Stomach (tissue), 9 donors: ENCODE data around the gene MASP2. TPM values are rescaled to one million over a fixed set of nuclear protein-coding genes. Genes with fewer than 3 reads are reported as not detected.
"Not testable (repeated sequence)": the region's sequence is repeated elsewhere in the genome, so short reads cannot be mapped to it uniquely, and the experiment has no call there.

Experiments used
- DNase-seq, 2 donors: peaks; one replicate each; pipeline versions ENCODE4 v3.0.0 to v3.0.0-alpha.2; 2013 to 2019
- H3K27ac ChIP-seq, 5 donors: fragments of 200-600 bp in 4 of 5; sonication (generic) in 4 of 5; one replicate each; pipeline ENCODE4 v1.5.1; 2013 to 2019; ENCODE audit warnings: mild to moderate bottlenecking in 1 of 5, moderate library complexity in 1 of 5
- H3K27me3 ChIP-seq, 3 donors: fragments of 200-600 bp; sonication (generic); one replicate each; pipeline ENCODE4 v1.5.1; 2017 to 2019; ENCODE audit warnings: mixed run types in 1 of 3
- H3K36me3 ChIP-seq, 4 donors: fragments of 200-600 bp; sonication (generic); 1 replicate in 3 of 4; 2 replicates in 1 of 4; pipeline ENCODE4 v1.5.1; 2016 to 2019
- H3K4me1 ChIP-seq, 4 donors: fragments of 200-600 bp; sonication (generic); one replicate each; pipeline ENCODE4 v1.5.1; 2016 to 2019
- H3K4me3 ChIP-seq, 4 donors: fragments of 200-600 bp; sonication (generic) in 3 of 4; one replicate each; pipeline ENCODE4 v1.5.1; 2016 to 2019; ENCODE audit warnings: mild to moderate bottlenecking in 1 of 4
- H3K9me3 ChIP-seq, 4 donors: fragments of 200-600 bp; sonication (generic); one replicate each; pipeline ENCODE4 v1.5.1; 2016 to 2019
- EP300 ChIP-seq: sonication (generic); formaldehyde crosslinking; IDR thresholded peaks from one replicate; pipeline ENCODE4 v1.6.1; 2017; ENCODE audit warnings: antibody characterized with exemption
- POLR2A ChIP-seq, 4 donors: fragments of 450-650 bp; IDR thresholded peaks; one replicate each; pipeline ENCODE4 v1.6.1; 2016; ENCODE audit warnings: antibody characterized with exemption in 4 of 4, control low read depth in 2 of 4, mild to moderate bottlenecking in 1 of 4, moderate library complexity in 1 of 4
- POLR2AphosphoS5 ChIP-seq, 3 donors: sonication (generic); formaldehyde crosslinking; IDR thresholded peaks; one replicate each; pipeline ENCODE4 v1.6.1; 2016; ENCODE audit warnings: antibody characterized with exemption in 3 of 3
- WGBS, 5 donors: extraction: QIAGEN DNeasy Blood & Tissue Kit in 3 of 5; methylation state at CpG; one replicate each; pipeline versions ENCODE4 v1.1.5 to v1.1.7; 2013 to 2018; 5-methylcytosine and 5-hydroxymethylcytosine counted together
- intact Hi-C: fragments of 100-400 bp; cut with DNase I; formaldehyde crosslinking; loops from one replicate; pipeline ENCODE4 v1.15.1; 2023; ENCODE audit warnings: low total_unique reads
- polyA plus RNA-seq, 3 donors: library from polyadenylated mRNA; stranded (reverse); fragments of 200-250 nt; gene quantifications; one replicate each; pipeline ENCODE4 v1.2.3, GENCODE V29; 2013
- total RNA-seq, 5 donors: library from RNA; depleted of rRNA; stranded (reverse); fragments of >200 nt; gene quantifications; one replicate each; pipeline versions ENCODE4 v1.1.0 to v1.2.3, GENCODE V29; 2014 to 2016
- TF ChIP-seq, protein P1 (sequence below), 7 experiments: fragments of 450-650 bp in 4 of 7; fragments of 200-600 bp in 3 of 7; sonication (generic) in 3 of 7; IDR thresholded peaks; one replicate each; pipeline ENCODE4 v1.5.1; 2016 to 2019; ENCODE audit warnings: antibody characterized with exemption in 7 of 7, control low read depth in 2 of 7, mild to moderate bottlenecking in 1 of 7
- donor health status: healthy with polysubstance abuse.
- donor health status: Bipolar disorder and iron deficiency.
- donor health status: healthy.

MASP2 gene
- total and polyA plus RNA-seq, 8 donors, result not detected

DNA sequence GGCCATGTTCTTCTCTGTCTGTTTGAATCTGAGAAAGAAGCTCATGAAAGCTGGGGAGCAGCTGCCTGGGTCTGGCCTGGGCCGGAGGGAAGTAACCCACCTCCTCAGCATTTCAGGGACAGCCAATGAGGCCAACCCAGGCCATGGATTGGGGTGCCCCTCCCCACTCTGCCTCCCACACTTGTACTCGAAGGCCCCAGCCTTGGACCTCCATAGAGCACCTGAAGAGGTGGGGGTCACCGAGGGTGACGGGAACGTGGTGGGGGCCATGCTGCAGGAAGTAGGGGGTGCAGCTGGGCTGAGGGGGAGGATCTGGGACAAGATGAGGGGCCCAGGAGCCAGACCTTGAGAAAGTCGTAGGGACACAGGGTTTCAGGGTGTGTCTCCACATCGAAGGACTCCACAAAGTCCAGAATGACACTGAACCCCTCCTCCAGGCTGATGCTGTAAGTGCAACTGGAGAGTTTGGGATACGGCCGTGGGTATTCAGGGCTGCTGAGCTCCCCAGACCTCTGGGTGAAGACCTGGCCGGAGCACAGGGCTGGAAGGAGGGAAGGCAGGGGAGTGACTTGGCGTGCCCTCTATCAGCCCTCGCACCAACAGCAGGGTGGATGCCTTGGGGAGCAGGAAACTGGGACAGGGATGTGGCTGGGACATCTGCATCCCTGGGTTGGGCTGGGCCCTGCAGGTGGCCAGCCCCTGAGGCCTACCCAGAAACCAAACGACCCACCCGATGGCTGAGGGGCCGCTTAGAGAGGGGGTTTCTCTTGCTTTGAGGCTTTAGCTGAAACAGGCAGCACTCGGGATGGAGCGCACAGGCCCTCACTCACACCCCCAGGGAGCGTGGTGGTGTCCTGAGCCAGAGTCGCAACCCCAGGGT, 3.8 kb downstream of the MASP2 start:
- H3K27ac ChIP-seq, result no peak overlapping the region
- H3K27me3 ChIP-seq, result peaks cover 0 to 11% (median 0%) of the 10 kb centered on the region in 3 donors
- H3K4me1 ChIP-seq, result peaks cover 0 to 6% (median 1%) of the 10 kb centered on the region in 4 donors
- H3K36me3 ChIP-seq, result no peaks in the 10 kb centered on the region
- intact Hi-C loops, result no loop called here
- H3K9me3 ChIP-seq, result no peaks in the 10 kb centered on the region
- no peak overlapping the region for H3K4me3 ChIP-seq
- DNase-seq, result no peak
- TF ChIP-seq POLR2AphosphoS5 (IDR thresholded peaks at IDR 0.05) (no peak), POLR2A (IDR thresholded peaks at IDR 0.05) (no peak), EP300 (no peak)
- TF ChIP-seq, protein P1, sequence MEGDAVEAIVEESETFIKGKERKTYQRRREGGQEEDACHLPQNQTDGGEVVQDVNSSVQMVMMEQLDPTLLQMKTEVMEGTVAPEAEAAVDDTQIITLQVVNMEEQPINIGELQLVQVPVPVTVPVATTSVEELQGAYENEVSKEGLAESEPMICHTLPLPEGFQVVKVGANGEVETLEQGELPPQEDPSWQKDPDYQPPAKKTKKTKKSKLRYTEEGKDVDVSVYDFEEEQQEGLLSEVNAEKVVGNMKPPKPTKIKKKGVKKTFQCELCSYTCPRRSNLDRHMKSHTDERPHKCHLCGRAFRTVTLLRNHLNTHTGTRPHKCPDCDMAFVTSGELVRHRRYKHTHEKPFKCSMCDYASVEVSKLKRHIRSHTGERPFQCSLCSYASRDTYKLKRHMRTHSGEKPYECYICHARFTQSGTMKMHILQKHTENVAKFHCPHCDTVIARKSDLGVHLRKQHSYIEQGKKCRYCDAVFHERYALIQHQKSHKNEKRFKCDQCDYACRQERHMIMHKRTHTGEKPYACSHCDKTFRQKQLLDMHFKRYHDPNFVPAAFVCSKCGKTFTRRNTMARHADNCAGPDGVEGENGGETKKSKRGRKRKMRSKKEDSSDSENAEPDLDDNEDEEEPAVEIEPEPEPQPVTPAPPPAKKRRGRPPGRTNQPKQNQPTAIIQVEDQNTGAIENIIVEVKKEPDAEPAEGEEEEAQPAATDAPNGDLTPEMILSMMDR (IDR thresholded peaks at IDR 0.05), result no peak
- WGBS, 5 donors, result 69 to 79% (median 75%) methylated on average over 14 to 19 of the region's 19 CpGs

- DNase-seq, result no peak
- intact Hi-C loops, result no loop called here
- H3K27me3 ChIP-seq, result peaks cover 0 to 11% (median 0%) of the 10 kb centered on the region in 3 donors
- no peaks in the 10 kb centered on the region for H3K36me3 ChIP-seq
- H3K4me3 ChIP-seq, result no peak overlapping the region
- H3K9me3 ChIP-seq, result no peaks in the 10 kb centered on the region
- whole genome bisulfite sequencing, 5 donors, result 72 to 80% (median 79%) methylated on average over 3 of the region's 3 CpGs
- TF ChIP-seq EP300, result no peak
- TF ChIP-seq POLR2A (IDR thresholded peaks at IDR 0.05), result no peak
- TF ChIP-seq, protein P1 (IDR thresholded peaks at IDR 0.05), result no peak
- no peak for TF ChIP-seq POLR2AphosphoS5 (IDR thresholded peaks at IDR 0.05)
- peaks cover 5 to 15% (median 6%) of the 10 kb centered on the region in 4 donors for H3K4me1 ChIP-seq
- no peak overlapping the region for H3K27ac ChIP-seq
Measured at GRCh38 chr1:11042065-11042464, 5.0 kb downstream of the MASP2 start.

DNA sequence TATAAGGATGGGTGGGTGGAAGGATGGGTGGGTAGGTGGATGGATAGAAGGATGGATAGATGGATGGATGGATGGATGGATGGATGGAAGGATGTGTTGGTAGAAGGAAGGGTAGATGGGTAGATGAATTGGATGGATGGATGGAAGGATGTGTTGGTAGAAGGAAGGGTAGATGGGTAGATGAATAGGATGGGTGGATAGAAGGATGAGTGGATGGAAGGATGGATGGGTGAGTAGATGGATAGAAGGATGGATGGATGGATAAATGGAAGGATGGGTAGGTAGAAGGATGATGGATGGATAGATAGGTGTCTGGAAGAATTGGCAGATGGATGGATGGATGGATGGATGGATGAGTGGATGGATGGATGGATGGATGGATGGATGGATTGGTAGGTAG, 6.0 kb downstream of the MASP2 start:
- intact Hi-C loops, result no loop called here
- peaks cover 0 to 11% (median 0%) of the 10 kb centered on the region in 3 donors for H3K27me3 ChIP-seq
- H3K4me3 ChIP-seq, result no peak overlapping the region
- no peak for DNase-seq
- H3K36me3 ChIP-seq, result no peaks in the 10 kb centered on the region
- H3K27ac ChIP-seq, result no peak overlapping the region
- TF ChIP-seq EP300 (no peak), POLR2AphosphoS5 (IDR thresholded peaks at IDR 0.05) (no peak), POLR2A (IDR thresholded peaks at IDR 0.05) (no peak)
- TF ChIP-seq, protein P1 (IDR thresholded peaks at IDR 0.05), result no peak
- no peaks in the 10 kb centered on the region for H3K9me3 ChIP-seq
- H3K4me1 ChIP-seq, result peaks cover 5 to 15% (median 6%) of the 10 kb centered on the region in 4 donors

DNA sequence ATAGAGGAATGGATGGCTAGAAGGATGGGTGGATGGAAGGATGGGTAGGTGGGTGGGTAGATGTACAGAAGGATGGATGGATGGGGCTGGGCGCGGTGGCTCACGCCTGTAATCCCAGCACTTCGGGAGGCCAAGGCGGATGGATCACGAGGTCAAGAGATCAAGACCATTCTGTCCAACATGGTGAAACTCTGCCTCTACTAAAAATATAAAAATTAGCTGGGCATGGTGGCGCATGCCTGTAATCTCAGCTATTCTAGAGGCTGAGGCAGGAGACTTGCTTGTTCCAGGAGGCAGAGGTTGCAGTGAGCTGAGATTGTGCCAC, 7.0 kb downstream of the MASP2 start:
- H3K4me1 ChIP-seq, result peaks cover 4 to 12% (median 5%) of the 10 kb centered on the region in 4 donors
- H3K36me3 ChIP-seq, DNase-seq, intact Hi-C loops, H3K4me3 ChIP-seq, H3K27ac ChIP-seq, H3K9me3 ChIP-seq, H3K27me3 ChIP-seq: not testable (repeated sequence)
- WGBS, 5 donors, result 86 to 92% (median 88%) methylated on average over 7 of the region's 7 CpGs
